Keratinocyte (primary cell): ENCODE results near the gene POU2AF2.

Source experiments
- EZH2 ChIP-seq: IDR thresholded peaks from one replicate; pipeline ENCODE4 v1.6.1; 2012; ENCODE audit warnings: inconsistent platforms, mild to moderate bottlenecking, low read length, moderate library complexity
- TF ChIP-seq, protein P1 (sequence below), 3 experiments: IDR thresholded peaks in 1 of 3; conservative IDR thresholded peaks in 1 of 3; optimal IDR thresholded peaks in 1 of 3; 2 replicates in 2 of 3; 3 replicates in 1 of 3; pipeline versions ENCODE3 to v1.5.1; 2011; ENCODE audit warnings: low read length in 3 of 3, mild to moderate bottlenecking in 3 of 3, moderate library complexity in 2 of 3, control low read depth in 1 of 3, inconsistent platforms in 1 of 3; ENCODE audit not compliant: insufficient read depth in 2 of 3; ENCODE audit errors: extremely low read depth in 1 of 3

DNA sequence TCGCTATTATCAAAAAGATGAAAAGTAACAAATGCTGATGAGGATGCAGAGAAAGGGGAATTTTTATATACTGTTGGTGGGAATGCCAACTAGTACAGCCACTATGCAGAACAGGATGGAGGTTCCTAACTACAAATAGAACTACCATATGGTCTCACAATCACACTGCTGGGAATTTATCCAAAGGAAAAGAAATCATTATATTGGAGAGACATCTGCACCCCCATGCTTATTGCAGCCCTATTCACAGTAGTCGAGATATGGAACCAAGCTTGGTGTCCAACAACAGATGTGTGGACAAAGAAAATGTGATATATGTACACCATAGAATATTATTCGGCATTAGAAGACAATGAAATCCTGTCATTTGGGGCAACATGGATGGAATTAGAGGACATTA lies 19.6 kb upstream of the POU2AF2 start:
- TF ChIP-seq, protein P1, sequence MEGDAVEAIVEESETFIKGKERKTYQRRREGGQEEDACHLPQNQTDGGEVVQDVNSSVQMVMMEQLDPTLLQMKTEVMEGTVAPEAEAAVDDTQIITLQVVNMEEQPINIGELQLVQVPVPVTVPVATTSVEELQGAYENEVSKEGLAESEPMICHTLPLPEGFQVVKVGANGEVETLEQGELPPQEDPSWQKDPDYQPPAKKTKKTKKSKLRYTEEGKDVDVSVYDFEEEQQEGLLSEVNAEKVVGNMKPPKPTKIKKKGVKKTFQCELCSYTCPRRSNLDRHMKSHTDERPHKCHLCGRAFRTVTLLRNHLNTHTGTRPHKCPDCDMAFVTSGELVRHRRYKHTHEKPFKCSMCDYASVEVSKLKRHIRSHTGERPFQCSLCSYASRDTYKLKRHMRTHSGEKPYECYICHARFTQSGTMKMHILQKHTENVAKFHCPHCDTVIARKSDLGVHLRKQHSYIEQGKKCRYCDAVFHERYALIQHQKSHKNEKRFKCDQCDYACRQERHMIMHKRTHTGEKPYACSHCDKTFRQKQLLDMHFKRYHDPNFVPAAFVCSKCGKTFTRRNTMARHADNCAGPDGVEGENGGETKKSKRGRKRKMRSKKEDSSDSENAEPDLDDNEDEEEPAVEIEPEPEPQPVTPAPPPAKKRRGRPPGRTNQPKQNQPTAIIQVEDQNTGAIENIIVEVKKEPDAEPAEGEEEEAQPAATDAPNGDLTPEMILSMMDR (optimal IDR thresholded peaks at IDR 0.05 in 1 of 3, IDR thresholded peaks at IDR 0.05 in 1 of 3, conservative IDR thresholded peaks at IDR 0.05 in 1 of 3; ENCODE audit: extremely low read depth in 1 of 3, insufficient read depth in 2 of 3, low read length in 3 of 3), result no peak
- TF ChIP-seq EZH2, result no peak
